B cell (primary cell): ENCODE measurements around the gene RNF130.

ENCODE experiments used
- CTCF ChIP-seq: fragments of 200-600 bp; IDR thresholded peaks from one replicate; pipeline ENCODE4 v1.8.0; 2022; ENCODE audit warnings: antibody characterized with exemption, mild to moderate bottlenecking
- EZH2 ChIP-seq: IDR thresholded peaks from 2 replicates; pipeline ENCODE4 v1.6.1; 2012; ENCODE audit warnings: borderline replicate concordance, low read depth, mild to moderate bottlenecking, moderate library complexity, low read length; ENCODE audit not compliant: insufficient read depth, poor library complexity, severe bottlenecking

GRCh38 chr5:180119903-180120236, 48.3 kb upstream of the RNF130 start:
- no peak for TF ChIP-seq CTCF
- no peak for TF ChIP-seq EZH2
